ENCODE measurements around the gene MALRD1.

GRCh38 chr10:19653931-19654330, 605.3 kb downstream of the MALRD1 start:
- no peak for TF ChIP-seq POLR2A (IDR thresholded peaks at IDR 0.05)
- TF ChIP-seq, protein P1, sequence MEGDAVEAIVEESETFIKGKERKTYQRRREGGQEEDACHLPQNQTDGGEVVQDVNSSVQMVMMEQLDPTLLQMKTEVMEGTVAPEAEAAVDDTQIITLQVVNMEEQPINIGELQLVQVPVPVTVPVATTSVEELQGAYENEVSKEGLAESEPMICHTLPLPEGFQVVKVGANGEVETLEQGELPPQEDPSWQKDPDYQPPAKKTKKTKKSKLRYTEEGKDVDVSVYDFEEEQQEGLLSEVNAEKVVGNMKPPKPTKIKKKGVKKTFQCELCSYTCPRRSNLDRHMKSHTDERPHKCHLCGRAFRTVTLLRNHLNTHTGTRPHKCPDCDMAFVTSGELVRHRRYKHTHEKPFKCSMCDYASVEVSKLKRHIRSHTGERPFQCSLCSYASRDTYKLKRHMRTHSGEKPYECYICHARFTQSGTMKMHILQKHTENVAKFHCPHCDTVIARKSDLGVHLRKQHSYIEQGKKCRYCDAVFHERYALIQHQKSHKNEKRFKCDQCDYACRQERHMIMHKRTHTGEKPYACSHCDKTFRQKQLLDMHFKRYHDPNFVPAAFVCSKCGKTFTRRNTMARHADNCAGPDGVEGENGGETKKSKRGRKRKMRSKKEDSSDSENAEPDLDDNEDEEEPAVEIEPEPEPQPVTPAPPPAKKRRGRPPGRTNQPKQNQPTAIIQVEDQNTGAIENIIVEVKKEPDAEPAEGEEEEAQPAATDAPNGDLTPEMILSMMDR (IDR thresholded peaks at IDR 0.05), result no peak

Measured in thyroid gland (tissue), 4 donors.